ENCODE data around the gene CD40.
"Not testable (repeated sequence)": the region's sequence is repeated elsewhere in the genome, so short reads cannot be mapped to it uniquely, and the experiment has no call there.

The CD40 gene
- total RNA-seq: 28.5 to 818 (median 125) reads per million in 18 experiments

DNA sequence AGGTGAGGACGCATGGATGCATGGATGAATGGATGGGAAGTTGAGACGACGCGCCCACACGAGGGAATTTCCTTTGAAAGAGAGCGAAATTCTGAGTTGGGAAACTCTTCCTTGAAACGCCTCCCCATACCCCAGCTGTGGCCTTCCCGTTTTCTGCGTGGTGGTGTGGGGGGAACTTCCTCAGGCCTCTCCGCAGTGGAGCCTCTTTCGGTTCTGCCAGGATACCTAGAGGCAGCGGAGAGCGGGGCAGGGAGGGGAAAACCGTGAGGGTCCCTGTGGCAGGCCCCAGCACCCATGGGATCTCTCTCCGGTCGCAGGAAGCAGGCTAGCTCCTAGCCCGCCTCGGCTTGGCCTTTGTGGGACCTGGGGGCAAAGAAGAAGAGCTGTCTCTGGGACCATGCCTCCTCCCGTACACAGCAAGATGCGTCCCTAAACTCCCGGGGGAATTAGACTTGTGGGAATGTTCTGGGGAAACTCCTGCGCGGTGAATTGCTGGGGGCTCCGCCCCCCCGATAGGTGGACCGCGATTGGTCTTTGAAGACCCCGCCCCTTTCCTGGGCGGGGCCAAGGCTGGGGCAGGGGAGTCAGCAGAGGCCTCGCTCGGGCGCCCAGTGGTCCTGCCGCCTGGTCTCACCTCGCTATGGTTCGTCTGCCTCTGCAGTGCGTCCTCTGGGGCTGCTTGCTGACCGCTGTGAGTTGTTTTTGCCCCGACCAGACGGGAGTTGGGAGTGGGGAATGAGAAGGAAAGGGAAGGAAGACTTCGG, at the start of gene CD40:
Gene CD40 (plus strand): TSS at position 611 of the 764 bp plus-strand sequence. CDS start 30 bp downstream, at position 641.
- peak; percentile 79 to 91 for DNase-seq

DNA sequence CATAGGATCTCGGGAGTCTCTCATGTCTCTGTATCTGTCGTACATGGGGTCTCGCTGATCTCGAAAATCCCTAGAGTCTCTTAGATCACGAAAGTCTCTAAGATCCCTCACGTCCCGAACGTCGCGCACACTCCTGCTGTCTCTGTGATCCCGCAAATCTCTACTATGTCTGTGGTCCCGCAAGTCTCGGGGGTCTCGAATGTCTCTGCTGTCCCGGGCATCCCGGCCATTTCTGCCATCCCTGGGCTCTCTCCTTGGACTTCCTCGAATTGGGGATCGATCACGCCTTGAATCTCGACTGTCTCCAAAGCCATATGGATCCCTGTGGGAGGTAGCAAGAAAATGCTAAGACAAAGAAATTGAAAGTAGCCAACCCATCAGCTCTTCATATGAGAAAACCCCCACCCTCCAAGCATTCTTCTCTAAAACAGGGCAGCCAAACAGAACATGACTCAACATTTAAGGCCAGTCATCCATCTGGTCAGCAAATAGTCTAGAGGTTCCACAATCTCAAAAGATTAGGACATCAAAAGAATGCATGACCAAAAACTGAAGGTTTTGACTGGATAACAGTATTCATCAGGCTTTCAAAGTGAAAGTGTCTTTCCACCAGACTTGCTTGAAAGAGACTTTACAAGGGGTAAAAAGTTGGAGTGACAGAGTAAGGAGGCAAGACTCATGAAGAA, 47.8 kb upstream of the CD40 start:
- peak; percentile 47 to 58 for DNase-seq

DNA sequence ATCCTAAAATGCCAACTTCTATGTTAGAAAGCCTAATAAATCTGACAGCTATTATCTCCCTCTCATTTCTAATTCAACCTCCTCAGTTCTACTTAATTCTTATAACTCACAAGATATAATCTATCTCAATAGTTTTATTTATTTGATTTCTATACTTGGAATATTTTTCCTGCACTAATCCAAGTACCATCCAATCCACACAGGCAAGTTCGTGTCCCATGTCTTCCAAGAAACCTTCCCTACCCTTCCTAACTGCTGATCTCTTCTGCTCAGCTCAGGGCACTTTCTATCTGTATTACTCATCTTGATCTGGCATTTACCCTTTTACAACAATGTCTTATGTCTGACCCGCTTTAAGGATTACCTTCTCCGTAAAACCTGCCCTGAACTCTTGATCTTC, 46.5 kb upstream of the CD40 start:
- no peak for DNase-seq

DNA sequence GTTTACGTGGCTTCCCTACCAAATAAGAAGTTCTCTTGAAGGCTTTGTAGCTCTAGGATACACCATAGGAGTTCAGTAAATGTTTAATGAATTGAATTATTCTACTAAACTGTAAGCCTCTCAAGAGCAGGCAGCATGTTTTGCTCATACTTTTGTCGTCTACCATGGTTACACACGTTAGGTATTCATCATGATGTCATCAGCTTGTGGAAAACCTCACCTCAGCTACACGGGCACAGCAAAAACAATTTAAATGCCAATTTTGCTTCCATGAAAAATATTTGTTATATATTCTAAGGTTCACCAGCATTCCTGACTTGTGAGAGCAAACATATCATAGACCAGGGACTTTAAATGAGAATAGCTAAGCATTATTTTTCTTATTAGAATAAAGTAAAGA, 45.1 kb upstream of the CD40 start:
- no peak for DNase-seq

DNA sequence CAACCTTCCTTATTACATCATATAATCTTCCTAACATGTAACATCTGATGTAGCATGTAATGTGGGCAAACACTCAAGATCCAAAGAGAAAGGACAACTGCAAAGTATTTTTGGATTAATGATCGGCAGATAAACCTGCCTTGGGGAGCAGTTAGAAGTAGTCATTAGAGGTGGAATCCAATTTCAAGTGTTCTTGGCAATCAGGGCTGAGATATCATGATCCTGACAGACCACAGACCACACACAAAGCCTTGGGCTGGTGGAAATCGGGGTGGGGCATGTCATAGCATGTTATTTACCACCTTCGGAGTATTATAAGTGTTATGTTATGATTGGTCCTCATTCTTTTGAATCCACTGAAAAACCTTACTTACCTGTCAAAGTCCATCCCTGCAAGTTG, 44.7 kb upstream of the CD40 start:
- DNase-seq: no peak

DNA sequence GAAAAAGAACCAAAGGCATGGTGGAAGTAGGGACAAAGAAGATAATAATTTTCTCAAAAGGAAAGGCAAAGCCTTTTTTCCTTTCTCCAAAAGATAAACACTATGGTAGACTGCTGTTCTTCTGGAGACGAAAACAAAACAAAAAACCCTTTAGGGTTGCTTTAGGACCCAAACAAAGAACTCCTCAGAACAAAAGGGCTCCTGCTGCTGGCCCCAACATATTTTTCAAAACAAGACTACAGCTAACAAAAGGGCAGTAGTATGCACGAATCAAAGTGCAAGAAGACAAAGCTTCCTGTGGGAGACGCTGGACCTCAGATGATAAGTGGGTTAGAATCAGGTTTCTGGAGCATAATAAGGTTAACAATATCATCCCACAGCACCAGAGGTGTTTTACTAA, 44.1 kb upstream of the CD40 start:
- DNase-seq: no peak

DNA sequence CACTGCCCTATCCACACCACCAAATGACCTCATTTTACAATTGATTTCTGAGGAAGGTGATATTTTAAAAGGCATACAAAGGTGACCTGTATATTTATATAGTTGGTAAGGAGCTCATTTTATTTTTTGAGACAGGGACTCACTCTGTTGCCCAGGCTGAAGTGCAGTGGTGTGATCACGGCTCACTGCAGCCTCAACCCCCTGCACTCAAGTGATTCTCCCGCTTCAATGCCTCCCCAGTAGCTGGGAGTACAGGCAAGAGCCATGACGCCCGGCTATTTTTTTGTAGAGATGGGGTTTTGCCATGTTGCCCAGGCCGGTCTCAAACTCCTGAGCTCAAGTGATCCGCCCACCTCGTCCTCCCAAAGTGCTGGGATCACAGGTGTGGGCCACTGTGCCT, 41.3 kb upstream of the CD40 start:
- no peak for DNase-seq

DNA sequence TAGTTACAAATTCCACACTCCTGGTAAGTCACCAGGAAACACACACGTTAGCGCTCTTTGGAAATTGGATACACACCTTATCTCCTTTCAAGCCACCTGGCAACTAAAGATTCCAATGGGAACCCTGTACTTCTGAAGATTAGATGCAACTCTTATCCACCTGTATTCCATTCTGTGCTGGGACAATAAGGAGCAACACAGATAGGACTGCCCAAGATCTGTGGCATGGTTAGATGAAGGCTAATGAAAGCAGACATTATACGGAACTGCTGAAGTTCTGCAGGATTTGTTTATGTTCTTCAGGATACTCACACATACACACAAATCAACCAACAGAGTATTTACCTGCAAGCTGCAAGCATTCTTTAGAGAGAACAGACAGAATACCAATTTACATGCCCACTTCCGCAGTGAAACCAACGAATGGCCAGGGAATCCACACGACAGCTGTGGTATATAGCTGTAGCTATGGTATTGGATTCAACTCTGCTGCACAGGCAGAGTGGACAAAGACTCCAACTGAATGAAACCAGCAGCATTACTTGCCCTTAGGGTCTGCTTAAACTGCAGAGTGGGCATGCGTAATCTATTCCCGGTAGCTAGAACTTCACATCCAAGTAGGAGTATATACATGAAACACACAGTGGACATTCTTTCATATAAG, 40.3 kb upstream of the CD40 start:
- DNase-seq: no peak

DNA sequence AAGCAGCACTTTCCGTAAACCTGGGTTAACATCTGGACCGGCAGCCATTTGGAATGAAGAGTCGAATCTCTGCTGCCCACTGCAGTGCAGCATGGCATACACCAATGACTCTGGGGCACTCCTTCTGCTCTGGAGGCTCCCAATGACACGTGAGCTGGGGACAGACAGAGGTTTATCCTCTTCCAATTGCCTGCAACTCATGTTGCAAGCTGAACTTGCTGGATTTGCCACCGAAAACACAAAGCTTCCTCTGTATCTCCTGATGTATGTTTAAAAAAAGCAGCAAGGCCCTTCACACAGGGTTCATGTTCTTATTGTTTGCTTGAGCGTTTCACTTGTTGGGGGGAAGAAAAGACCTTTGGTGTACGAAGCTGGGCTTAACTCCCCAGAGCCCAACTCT, 39.2 kb upstream of the CD40 start:
- DNase-seq: no peak

DNA sequence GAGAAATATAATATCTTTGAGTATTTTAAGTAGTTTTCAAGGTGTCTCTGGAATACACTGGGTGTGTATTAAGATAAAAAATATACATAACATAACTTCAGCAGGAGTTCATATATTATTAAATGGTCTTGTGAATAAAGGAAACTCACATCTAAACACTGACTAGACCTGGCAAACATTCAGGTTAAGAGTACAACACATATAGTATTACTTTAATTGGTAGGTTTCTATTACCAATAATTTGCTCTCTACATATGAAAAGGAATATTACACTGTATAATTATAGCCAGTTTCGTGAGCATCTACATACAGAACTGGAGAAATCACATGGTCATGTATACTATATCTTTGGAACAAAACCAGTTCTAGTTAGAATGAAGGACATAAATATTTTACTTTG, 37.0 kb upstream of the CD40 start:
- no peak for DNase-seq

DNA sequence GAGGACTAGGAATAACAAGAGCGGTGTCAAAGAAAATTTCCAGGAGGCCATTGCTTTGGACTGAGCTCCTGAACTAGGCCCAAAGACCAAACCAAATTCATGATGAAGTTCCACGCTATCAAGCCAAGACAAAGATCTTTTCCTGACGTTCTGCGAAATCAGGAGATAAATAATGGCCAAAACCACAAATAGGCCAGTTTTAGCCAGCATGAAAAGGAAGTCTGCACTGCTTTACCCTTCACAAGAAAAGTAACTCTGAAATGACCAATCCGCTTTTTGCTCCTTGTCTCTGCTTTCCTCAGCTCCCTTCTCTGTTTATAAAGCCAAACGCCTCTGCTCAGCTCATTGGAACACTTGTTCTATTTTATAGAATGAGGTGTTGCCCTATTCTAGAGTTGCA, 35.0 kb upstream of the CD40 start:
- DNase-seq: no peak

DNA sequence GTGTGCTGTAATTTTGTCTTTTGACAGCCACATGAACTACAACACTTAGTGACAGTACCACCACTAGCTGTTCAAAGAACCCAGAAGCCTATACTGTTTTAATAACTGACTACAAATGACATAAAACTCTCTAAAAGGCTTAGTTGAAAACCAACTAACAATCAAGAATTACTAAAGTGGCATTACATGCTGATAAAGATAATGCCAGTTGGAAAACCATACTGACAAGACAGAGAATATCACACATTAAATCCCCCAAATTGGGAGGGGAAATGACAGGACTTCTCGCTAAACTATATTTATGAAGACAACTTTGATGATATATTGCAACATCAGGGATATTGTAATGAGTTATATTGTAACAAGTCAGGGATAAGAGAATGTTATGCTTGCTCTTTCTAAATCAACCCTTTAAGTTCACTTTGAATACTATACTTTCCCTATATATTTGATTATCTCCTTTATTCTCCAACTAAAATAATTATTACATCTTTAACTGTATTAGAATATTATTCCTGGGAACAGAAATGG, 34.5 kb upstream of the CD40 start:
- DNase-seq: no peak

DNA sequence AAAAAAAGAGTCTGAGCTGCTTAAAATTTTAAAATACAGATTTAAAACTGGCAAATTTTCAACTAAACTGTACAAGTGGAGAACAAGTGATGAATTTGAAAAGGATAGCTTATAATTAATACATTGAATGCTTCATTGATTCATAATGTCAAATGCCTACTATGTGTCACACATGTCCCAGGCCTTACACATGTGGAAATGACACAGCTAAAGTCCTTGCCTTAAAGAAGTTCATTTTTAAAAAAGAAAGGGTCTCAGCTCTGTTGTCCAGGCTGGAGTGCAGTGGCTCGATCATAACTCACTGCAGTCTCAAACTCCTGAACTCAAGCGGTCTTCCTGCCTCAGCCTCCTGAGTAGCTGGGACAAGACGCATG, 33.3 kb upstream of the CD40 start:
- DNase-seq: no peak

DNA sequence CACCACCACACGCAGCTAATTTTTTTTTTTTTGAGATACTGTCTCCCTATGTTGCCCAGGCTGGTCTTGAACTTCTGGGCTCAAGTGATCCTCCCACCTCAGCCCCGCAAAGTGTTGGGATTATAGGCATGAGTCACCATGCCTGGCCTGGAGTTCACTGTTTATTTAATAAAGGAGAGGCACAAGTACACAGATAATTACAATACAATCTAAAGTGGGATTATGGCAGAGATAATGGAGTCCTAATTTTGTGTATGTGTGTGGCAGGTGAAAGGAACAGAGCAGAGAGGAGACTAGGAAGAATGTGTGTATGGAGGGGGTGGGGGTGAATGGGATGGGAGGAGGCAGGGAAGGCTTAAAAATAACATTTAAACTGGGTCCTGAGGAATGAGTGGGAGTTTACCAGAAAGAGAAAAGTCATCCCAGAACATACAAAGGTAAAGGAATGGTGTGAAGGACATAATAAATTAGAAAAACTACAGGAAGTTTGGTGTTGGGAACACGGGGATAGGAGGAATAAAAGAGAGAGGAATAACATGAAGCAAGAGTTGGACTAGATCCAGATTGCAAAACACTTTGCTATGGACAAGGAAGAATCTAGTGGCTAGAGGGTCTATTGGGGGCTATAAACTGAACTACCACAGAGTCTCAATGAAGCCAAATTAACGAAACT, 32.8 kb upstream of the CD40 start:
- DNase-seq: no peak

DNA sequence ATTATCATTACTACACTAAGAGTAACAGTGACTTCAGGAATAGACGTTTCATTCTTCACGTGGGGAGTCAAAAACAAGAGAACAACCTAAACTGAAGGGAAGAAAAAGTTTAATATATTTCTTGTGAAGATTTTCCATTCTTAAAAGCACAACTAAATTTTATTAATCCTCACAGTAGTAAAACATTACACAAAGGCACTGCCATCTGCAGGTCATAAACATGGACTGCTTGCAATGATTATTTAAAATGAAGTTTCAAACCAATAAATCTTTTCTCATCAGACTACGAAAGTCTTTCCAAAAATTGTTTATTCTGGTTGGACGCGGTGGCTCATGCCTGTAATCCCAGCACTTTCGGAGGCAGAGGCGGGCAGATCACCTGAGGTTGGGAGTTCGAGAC, 31.0 kb upstream of the CD40 start:
- DNase-seq: peak in 1 of 2 donors; percentile 12

DNA sequence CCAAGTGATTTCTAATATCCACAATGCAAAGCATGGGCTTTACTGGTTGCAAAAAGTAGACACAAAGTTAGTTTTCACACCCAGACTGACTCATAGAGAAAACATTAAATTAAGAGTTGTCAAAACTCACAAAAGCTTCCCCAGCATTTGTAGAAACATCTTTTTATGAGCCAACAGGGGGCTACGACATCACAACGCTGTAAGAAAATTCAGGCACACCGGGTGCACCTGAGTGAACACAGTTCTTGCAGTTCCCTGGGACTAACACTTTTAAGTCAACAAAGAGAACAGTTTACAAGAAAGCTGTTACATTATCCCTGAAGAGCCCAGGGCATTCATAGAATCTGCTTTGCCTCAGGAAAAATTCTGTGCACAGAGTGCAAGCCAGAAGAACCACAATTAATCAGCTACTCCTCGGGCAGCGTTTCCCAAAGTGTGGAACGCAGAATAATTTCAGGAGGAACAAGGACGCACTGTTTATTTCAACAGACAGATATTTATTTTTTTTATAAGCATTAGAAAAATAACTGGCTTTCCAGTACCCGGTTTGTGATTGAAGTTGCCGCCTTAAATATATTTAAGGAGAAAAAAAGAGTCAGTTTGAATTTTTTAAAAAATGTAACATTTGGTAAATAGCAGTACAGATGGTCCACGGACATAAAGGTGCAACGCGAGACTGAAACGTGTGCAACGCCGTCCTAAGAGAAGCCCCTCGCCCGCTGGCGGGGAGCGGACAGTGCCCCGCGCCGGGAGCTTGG, 29.5 kb upstream of the CD40 start:
- DNase-seq: no peak

DNA sequence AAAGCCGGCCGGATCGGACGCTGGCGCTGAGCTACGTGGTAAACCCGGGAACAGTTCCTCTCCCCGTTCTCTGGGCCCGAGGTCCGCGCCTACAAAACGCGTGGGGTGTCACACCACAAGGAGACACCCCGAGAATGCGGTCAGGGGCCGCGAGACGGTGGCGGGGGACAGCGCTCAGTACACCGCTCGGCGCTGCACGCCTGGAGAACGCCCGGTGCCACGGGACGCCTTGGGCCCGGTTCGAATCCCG, 29.0 kb upstream of the CD40 start:
- peak; percentile 71 to 87 for DNase-seq

DNA sequence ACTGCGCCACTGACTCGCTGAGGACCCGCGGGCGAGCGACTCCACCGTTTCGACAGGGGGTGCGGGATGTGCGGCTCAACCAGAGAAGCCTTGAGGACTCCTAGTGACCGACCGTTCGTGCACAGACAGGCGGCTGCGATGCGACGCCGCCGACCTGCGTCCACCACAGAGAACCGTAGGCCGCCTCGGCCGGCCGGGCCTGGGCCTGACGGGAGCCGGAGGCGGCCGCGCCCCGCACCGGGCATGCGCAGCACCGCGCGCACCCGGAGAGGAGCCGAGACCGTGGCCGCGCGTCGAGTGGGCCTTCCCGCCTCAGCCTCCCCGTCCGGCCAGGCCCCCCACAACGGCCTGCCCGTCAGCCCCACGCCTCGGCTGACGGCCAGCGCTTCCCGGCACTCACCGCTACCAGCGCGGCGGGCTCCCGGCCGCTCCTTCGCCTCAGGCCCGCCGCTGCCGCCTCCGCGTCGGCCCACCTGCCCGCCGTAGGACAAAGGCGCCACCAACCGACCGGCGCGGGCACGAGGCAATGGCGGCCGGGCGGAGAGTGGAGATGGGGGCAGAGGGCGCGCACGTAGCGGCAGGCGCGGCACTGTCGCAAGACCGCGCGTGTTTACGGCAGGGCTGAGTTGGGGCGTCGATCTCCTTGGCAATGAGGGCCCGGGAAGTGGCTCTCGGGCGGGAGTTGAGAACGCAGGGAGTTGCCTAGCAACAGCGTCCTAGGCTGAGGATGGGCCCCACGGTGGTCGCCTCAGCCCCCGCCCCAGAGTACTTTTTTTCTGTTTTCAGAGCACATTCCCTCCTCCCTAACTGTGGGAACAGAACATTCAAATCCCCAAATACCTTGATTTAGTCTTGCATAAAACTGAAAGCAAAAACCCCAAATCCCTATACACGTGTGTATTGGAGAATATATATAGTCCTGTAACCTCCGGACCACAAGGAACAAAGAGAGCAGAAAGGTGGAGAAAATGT, 28.4 kb upstream of the CD40 start, which contains the start of gene NCOA5:
Gene NCOA5 (minus strand): TSS at position 546 of the 972 bp plus-strand sequence. CDS start 10,538 bp downstream, outside the sequence.
- peak; percentile 96 to 97 for DNase-seq

DNA sequence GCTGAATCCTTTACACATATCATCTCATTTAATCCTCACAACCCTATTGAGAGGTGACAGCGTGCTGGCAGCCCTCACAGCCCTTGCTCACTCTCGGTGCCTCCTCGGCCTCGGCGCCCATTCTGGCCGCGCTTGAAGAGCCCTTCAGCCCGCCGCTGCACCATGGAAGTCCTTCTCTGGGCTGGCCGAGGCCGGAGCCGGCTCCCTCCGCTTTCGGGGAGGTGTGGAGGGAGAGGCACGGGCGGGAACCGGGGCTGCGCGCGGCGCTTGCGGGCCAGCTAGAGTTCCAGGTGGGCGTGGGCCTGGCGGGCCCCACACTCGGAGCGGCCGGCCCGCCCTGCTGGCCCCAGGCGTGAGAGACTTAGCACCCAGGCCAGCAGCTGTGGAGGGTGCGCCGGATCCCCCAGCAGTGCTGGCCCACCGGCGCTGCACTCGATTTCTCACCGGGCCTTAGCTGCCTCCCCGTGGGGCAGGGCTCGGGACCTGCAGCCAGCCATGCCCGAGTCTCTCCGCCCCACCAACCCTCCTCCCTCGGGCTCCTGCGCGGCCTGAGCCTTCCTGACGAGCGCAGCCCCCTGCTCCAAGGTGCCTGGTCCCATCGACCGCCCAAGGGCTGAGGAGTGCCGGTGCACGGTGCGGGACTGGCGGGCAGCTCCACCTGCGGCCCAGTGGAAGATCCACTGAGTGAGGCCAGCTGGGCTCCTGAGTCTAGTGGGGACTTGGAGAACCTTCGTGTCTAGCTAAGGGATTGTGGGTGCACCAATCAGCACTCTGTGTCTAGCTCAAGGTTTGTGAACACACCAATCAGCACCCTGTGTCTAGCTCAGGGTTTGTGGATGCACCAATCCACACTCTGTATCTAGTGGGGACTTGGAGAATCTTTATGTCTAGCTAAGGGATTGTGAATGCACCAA, 26.2 kb upstream of the CD40 start:
- DNase-seq: not testable (repeated sequence)

DNA sequence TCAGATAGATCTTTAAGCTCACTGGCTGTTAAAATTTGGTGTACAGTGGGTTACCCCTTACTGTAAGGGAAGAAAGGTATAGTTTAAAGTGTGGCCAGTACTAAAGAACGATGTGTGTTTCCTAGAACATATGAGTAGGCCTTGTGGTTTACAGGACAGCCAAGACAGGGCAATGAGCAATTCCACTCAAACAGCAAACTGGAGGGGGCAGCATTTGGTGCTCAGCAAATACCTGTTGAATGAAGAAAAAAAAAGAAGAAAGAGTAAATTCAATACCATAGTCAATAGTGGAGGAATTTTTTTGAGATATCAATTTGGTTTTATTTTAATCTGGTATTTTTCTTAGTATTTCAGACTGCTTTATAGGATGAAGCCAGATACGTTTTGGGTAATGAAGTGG, 24.6 kb upstream of the CD40 start:
- DNase-seq: no peak
